Common myeloid progenitor, CD34-positive (primary cell): ENCODE data around the gene FAM20C.

Experiments
- CTCF ChIA-PET: fragments of 350-600 bp; sonication (Branson Sonifier 250); formaldehyde crosslinking; loops from one replicate; lab custom pipeline; 2021; ENCODE audit warnings: antibody characterized with exemption; lab: Charles Lee
- POLR2A ChIA-PET: fragments of 350-600 bp; sonication (Branson Sonifier 250); formaldehyde crosslinking; loops from one replicate; lab custom pipeline; 2021; ENCODE audit warnings: antibody characterized with exemption; lab: Charles Lee
- DNase-seq, 3 donors: peaks; one replicate each; pipeline versions ENCODE4 v3.0.0 to v3.0.0-alpha.2; 2013
- H3K27ac ChIP-seq, 2 experiments: 1 replicate in 1 of 2; 2 replicates in 1 of 2; pipeline ENCODE4 v1.7.0; 2013; ENCODE audit warnings: inconsistent platforms in 2 of 2, low read length in 2 of 2, mild to moderate bottlenecking in 2 of 2, low read depth in 1 of 2, moderate library complexity in 1 of 2; ENCODE audit not compliant: severe bottlenecking in 2 of 2, insufficient read depth in 1 of 2, poor library complexity in 1 of 2
- H3K27me3 ChIP-seq, 5 experiments: replicated peaks in 2 of 5; 1 replicate in 3 of 5; 2 replicates in 2 of 5; pipeline versions ENCODE4 v1.6.1 to v1.7.0; 2013; ENCODE audit warnings: low read length in 4 of 5, mild to moderate bottlenecking in 2 of 5, moderate library complexity in 2 of 5, inconsistent platforms in 1 of 5; ENCODE audit not compliant: insufficient read depth in 5 of 5, control insufficient read depth in 4 of 5
- H3K36me3 ChIP-seq, 4 experiments: 1 replicate in 2 of 4; 2 replicates in 2 of 4; pipeline versions ENCODE4 v1.6.1 to v1.7.0; 2013; ENCODE audit warnings: low read length in 3 of 4, control low read depth in 1 of 4, mild to moderate bottlenecking in 1 of 4; ENCODE audit not compliant: control insufficient read depth in 4 of 4, insufficient read depth in 4 of 4
- H3K4me1 ChIP-seq, 4 experiments: 1 replicate in 3 of 4; 2 replicates in 1 of 4; pipeline versions ENCODE4 v1.6.1 to v1.7.1; 2013; ENCODE audit warnings: low read length in 3 of 4, mild to moderate bottlenecking in 3 of 4, control low read depth in 1 of 4, inconsistent platforms in 1 of 4, moderate library complexity in 1 of 4; ENCODE audit not compliant: control insufficient read depth in 4 of 4, insufficient read depth in 4 of 4; ENCODE audit errors: control extremely low read depth in 1 of 4
- H3K4me3 ChIP-seq, 7 experiments: 1 replicate in 4 of 7; 2 replicates in 3 of 7; pipeline versions ENCODE4 v1.5.1 to v1.7.0; 2013; ENCODE audit warnings: mild to moderate bottlenecking in 7 of 7, low read length in 6 of 7, moderate library complexity in 6 of 7, inconsistent platforms in 2 of 7, low read depth in 2 of 7, control low read depth in 1 of 7; ENCODE audit not compliant: insufficient read depth in 4 of 7, control insufficient read depth in 1 of 7; ENCODE audit errors: extremely low read depth in 1 of 7
- H3K9me3 ChIP-seq, 5 experiments: 1 replicate in 4 of 5; 2 replicates in 1 of 5; pipeline versions ENCODE4 v1.6.1 to v1.7.1; 2013; ENCODE audit warnings: low read length in 4 of 5, mild to moderate bottlenecking in 2 of 5, inconsistent platforms in 1 of 5, low read depth in 1 of 5, moderate library complexity in 1 of 5; ENCODE audit not compliant: control insufficient read depth in 4 of 5, insufficient read depth in 2 of 5; ENCODE audit errors: control extremely low read depth in 1 of 5
- WGBS: methylation state at CpG from one replicate; pipeline ENCODE4 v1.1.5; 2013; ENCODE audit not compliant: insufficient coverage; 5-methylcytosine and 5-hydroxymethylcytosine counted together

FAM20C gene

DNA sequence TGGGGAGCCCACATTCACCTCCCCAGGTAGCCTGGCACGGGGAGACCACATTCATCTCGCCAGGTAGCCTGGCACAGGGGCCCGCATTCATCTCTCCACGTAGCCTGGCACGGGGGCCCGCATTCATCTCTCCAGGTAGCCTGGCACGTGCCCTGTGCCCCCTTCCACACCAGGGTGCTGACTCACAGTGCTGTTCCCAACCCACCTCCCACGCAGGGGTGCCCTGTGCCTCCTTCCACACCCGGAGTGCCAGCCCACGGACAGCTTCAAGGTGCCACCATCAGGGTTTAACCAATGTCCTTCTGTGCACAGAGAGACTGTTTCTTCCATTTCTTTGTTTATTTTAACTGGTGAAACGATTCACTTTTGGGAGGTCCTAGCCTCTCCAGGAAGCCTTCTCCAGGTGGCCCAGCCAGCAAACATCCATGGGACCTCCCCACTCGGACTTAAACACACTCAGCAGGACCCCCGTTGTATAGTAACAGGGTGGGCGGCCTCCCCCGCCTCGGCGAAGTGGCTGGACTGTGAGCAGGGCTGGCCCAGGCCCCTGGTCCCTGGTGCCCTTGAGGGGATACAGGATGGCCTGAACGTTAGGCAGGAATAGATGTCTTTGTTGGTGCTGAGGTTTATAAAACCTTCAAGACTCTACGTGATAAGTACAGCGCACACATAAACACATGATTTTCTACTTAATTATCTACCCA, 56.5 kb downstream of the FAM20C start:
- Histone ChIP-seq H3K9me3 (no peaks in the 10 kb centered on the region), H3K27me3 (no peaks in the 10 kb centered on the region), H3K36me3 (no peaks in the 10 kb centered on the region), H3K27ac (no peak overlapping the region), H3K4me1 (no peaks in the 10 kb centered on the region), H3K4me3 (no peak overlapping the region)
- ChIA-PET CTCF (no interaction called here), POLR2A (no interaction called here)
- no peak for DNase-seq
- 94% methylated on average over 19 of the region's 20 CpGs for WGBS

DNA sequence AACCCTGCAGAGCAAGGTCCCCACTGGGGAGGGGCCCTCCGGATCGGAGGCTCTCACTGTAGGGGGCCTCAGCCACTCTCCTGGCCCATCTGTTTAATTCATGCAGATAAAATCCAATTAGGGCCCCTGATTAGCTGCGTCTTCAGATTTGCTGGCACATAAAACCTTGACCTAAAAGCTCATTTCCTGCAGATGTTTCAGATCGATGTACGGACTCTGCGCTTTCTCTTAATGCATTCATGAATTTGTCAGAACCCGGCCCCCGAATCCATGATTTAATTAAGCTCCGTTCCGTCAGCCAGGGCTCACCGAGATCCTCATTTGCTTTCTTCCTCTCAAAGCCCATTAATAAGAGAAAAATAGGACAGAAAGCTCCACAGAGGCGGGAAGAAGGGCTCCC, 57.6 kb downstream of the FAM20C start:
- 90% methylated on average over 12 of the region's 12 CpGs for WGBS

DNA sequence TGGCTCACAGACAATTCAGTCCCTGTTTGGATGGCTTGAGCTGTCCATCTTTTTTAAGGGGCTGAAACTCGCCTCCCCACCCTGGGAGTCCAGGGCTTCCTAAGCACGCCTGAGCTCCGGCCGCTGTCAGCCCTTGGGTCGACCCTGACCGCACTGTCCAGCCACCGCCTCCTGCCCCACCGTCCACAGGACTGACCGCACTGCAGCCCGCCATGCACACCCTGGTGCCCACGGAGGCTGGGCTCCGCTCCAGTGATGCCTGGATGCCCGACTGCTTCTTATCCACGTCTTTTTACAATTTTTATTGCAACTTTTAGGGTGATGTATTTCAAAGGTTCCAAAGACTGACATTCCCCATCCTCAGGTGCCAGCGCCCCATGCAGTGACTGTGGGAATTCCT, 58.2 kb downstream of the FAM20C start:
- ChIA-PET CTCF (no interaction called here), POLR2A (no interaction called here)
- Histone ChIP-seq H3K27me3 (no peaks in the 10 kb centered on the region), H3K4me3 (no peak overlapping the region), H3K27ac (no peak overlapping the region), H3K4me1 (no peaks in the 10 kb centered on the region), H3K9me3 (no peaks in the 10 kb centered on the region), H3K36me3 (no peaks in the 10 kb centered on the region)
- WGBS = 97% methylated on average over 15 of the region's 15 CpGs
- no peak for DNase-seq

More for the DNA sequence above, 57.6 kb downstream of the FAM20C start:
- H3K4me1 ChIP-seq = no peaks in the 10 kb centered on the region
- no peaks in the 10 kb centered on the region for H3K36me3 ChIP-seq
- ChIA-PET CTCF (no interaction called here), POLR2A (no interaction called here)
- no peak overlapping the region for H3K4me3 ChIP-seq
- DNase-seq = no peak
- no peak overlapping the region for H3K27ac ChIP-seq
- H3K27me3 ChIP-seq = no peaks in the 10 kb centered on the region
- no peaks in the 10 kb centered on the region for H3K9me3 ChIP-seq

DNA sequence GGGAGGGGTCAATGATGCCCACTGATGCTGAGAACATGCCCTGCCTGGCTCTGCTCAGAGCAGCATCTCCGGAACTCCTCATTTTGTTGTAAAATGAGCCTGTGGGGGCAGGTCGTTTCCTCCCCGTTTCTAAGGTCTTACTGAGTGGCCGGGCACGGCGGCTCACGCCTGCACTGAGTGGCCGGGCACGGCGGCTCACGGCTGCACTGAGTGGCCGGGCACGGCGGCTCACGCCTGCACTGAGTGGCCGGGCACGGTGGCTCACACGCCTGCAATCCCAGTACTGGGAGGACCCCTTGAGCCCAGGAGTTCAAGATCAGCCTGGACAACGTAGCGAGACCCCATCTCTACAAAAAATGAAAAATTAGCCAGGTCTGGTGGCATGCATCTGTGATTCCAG, 58.6 kb downstream of the FAM20C start:
- no peaks in the 10 kb centered on the region for H3K36me3 ChIP-seq
- WGBS = 98% methylated on average over 7 of the region's 20 CpGs

DNA sequence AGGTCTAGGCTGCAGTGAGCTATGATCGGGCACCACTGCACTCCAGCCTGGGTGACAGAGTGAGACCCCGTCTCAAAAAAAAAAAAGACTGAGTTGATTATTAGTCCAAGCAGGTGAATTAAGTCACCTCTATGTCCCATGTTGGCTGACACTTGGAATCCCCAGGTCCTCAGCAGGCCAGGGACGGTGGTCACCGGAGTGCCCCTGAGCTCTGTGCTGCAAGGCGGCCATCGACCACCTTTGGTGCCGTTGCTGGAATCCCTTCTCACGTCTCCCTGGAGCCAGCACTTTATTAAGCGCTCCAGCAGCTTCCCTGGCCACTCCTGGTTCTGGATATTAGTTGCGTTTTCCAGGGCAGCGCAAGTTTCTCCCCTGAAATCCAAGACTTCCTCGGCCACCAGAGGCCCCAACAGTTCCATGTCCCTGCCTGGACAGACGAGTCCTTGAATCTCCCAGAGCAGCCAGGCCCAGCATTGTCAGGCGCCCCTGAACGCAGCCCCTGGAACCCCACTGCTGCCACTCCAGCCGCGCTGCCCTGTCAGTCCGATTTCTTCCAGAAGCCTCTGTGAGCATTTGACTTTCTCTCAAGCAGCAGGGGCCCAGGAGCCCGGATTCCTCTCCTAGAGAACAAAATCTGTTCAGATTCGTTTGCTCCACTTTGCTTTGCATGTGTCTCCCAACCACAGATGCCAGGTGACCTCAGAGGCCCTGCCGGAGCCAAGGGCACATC, 59.2 kb downstream of the FAM20C start:
- DNase-seq = no peak
- Histone ChIP-seq H3K27ac (no peak overlapping the region), H3K4me3 (no peak overlapping the region), H3K9me3 (peaks cover 0 to 10% (median 0%) of the 10 kb centered on the region in 5 experiments), H3K36me3 (no peaks in the 10 kb centered on the region), H3K27me3 (no peaks in the 10 kb centered on the region), H3K4me1 (no peaks in the 10 kb centered on the region)
- 96% methylated on average over 19 of the region's 21 CpGs for WGBS
- POLR2A ChIA-PET = no interaction called here
- CTCF ChIA-PET = no interaction called here

More for the DNA sequence above, 58.6 kb downstream of the FAM20C start:
- Histone ChIP-seq H3K9me3 (peaks cover 0 to 4% (median 0%) of the 10 kb centered on the region in 5 experiments), H3K4me3 (no peak overlapping the region), H3K4me1 (no peaks in the 10 kb centered on the region), H3K27me3 (no peaks in the 10 kb centered on the region), H3K27ac (no peak overlapping the region)
- POLR2A ChIA-PET = no interaction called here
- no peak for DNase-seq
- CTCF ChIA-PET = no interaction called here

DNA sequence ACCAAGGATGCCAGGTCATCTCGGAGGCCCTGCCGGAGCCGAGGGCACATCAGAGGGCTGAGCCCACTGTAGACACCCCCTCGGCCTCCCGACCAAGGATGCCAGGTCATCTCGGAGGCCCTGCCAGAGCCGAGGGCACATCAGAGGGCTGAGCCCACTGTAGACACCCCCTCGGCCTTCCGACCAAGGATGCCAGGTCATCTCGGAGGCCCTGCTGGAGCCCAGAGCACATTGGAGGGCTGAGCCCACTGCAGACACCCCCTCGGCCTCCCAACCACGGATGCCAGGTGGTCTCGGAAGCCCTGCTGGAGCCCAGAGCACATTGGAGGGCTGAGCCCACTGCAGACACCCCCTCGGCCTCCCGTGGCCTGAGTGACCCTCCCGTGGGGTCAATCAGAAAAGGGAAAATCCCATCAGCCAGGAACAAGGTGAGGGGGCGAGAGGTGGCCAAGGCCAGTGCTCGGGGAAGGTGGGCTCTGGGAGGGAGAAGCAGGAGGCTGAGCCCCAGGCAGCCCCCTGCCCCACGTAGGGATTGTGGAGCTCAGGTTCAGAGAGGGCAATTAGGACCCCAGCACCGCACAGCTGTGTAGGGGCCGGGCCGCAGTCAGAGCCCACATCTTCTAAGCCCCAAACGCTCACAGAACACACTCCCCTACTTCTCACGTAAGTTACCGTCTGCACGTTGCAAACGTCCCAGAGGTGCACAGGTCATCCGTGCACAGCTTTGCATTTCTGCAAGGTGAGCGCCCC, 60.0 kb downstream of the FAM20C start:
- no peak for DNase-seq
- Histone ChIP-seq H3K27ac (no peak overlapping the region), H3K9me3 (peaks cover 0 to 16% (median 0%) of the 10 kb centered on the region in 5 experiments), H3K4me1 (no peaks in the 10 kb centered on the region), H3K27me3 (no peaks in the 10 kb centered on the region), H3K36me3 (no peaks in the 10 kb centered on the region), H3K4me3 (no peak overlapping the region)
- WGBS = 95% methylated on average over 28 of the region's 29 CpGs
- ChIA-PET CTCF (no interaction called here), POLR2A (no interaction called here)

DNA sequence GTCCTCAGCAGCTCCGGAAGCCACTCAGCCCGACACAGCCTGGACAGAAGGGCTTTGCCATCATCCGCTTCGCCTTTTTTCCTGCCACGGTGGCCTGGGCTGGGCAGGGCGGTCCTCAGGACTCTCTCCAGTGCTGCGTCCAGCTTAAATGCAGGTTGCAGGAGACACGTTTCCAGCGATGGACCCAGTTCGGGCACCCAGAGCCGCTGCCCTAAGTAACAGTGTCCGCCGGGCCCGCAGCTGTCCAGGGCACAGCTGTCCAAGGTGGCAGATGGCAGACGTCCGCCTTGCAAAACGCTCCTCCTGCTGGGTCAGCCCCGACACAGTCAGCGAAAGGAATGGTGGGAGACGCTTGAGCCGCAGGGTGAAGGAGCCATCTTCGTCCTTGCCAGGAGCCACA, 60.6 kb downstream of the FAM20C start:
- Histone ChIP-seq H3K4me1 (no peaks in the 10 kb centered on the region), H3K27ac (no peak overlapping the region), H3K4me3 (no peak overlapping the region), H3K36me3 (no peaks in the 10 kb centered on the region), H3K9me3 (peaks cover 0 to 20% (median 0%) of the 10 kb centered on the region in 5 experiments), H3K27me3 (no peaks in the 10 kb centered on the region)
- ChIA-PET POLR2A (no interaction called here), CTCF (no interaction called here)
- no peak for DNase-seq
- 96% methylated on average over 20 of the region's 22 CpGs for WGBS
